ENCODE results near the gene MIEN1. TPM values are rescaled to one million over a fixed set of nuclear protein-coding genes. Genes with fewer than 3 reads are reported as not detected.

Gene MIEN1
- total RNA-seq, 4 donors from 2014 or later, result 33.9 to 60.8 (median 52.5) TPM

DNA sequence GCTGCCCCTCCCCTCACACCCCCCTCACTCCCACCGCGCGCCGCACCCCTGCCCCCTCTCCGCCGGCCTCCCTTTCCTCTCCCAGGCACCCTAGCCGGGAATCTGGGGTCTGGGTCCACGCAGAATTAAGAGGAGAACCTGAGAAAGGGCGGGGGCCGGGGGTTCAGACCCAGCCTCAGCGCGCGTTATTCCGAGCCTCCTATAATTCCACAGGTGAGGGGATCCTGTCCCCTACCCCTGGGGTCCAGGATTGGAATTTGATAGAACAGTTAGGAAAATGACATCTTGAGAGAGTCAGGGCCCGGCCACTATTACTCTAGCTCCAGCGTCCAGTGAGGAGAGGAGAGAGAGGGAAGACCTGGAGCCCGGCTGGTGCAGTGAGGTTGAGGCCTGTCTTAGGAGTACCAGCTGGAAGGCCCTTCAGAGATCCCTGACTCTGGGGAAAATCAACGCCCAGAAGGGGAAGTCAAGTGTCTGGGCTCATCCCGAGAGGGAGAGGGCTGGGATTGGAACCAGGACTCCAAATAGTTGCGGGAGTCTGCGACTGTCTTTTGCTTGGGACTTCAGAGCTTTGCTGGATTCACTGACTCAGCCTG is 24.7 kb upstream of the MIEN1 start:
- DNase-seq (ENCODE audit: low spot score), result no peak
- TF ChIP-seq, protein P1, sequence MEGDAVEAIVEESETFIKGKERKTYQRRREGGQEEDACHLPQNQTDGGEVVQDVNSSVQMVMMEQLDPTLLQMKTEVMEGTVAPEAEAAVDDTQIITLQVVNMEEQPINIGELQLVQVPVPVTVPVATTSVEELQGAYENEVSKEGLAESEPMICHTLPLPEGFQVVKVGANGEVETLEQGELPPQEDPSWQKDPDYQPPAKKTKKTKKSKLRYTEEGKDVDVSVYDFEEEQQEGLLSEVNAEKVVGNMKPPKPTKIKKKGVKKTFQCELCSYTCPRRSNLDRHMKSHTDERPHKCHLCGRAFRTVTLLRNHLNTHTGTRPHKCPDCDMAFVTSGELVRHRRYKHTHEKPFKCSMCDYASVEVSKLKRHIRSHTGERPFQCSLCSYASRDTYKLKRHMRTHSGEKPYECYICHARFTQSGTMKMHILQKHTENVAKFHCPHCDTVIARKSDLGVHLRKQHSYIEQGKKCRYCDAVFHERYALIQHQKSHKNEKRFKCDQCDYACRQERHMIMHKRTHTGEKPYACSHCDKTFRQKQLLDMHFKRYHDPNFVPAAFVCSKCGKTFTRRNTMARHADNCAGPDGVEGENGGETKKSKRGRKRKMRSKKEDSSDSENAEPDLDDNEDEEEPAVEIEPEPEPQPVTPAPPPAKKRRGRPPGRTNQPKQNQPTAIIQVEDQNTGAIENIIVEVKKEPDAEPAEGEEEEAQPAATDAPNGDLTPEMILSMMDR (IDR thresholded peaks at IDR 0.05), result no peak
- ATAC-seq (ENCODE audit: low FRiP score), result no peak

DNA sequence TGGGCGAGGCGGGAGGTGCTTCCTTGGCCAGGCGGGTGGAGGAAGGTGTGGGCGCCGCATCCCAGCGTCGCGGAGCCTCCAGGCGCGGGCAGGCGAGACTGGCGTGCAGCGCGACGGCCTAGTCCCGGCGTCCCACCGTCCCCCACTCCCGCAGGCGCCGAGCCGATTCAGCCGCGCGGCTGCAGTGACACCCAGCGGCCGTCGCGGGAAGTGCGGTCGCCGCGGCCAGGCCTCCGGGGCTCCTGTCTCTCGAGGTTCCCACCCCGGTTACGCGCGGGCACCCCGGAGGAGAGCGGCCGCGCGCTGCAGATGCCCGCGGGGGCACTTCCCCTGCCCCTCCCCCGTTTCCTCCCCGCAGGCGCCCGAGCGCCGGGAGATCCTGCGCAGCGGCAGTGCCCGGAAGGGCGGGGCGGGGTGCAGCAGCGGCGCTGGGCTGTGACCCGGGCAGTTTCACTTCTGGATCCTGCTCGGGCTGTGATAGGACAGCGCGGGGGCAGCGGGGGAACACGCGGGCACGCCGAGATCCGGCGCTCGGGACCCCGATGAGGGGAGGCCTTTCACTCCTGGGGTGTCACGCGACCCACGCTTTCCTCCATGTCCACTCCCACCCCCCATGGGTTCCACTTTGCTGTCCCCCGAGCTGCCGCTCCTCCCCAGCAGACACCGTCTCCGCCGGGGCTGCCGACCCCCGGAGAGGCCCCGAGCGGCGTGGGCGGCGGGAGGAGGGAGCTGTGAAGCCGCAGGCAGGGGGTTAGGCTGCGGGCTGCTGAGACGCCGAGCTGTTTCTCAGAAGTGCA is 24.0 kb upstream of the MIEN1 start:
- TF ChIP-seq, protein P1 (IDR thresholded peaks at IDR 0.05), result peak in 2 of 3 donors; percentile 92 to 94
- peak; percentile 92 for ATAC-seq (ENCODE audit: low FRiP score)
- DNase-seq (ENCODE audit: low spot score), result peak; percentile 65

DNA sequence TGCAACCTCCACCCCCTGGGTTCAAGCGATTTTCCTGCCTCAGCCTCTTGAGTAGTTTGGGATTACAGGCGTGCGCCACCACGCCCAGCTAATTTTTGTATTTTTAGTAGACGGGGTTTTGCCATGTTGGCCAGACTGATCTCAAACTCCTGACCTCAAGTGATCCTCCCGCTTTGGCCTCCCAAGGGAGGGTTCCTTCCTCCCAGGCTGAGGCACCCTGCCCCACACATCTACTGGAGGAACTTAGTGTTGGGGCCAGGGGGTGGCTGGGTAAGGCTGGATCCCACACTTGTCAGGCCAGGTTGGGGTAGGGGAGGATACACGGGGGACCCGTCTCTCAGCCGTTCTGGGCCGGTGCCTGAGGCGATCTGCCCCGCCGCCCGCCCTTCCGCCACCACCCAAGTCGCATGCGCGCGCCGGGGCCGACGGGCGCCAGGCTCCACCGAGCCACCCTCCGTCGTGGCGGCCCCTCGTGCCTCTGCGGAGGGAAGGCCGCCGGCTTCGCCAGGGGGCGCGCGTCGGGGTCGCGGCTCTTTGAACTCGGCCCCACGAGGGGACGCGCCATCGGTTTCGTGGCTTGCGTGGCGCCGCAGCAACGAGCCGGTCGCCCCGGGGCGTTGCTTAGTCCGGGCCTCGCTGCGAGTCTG is 23.3 kb upstream of the MIEN1 start:
- ATAC-seq (ENCODE audit: low FRiP score), result peak; percentile 1
- DNase-seq (ENCODE audit: low spot score), result no peak
- TF ChIP-seq, protein P1 (IDR thresholded peaks at IDR 0.05), result no peak

DNA sequence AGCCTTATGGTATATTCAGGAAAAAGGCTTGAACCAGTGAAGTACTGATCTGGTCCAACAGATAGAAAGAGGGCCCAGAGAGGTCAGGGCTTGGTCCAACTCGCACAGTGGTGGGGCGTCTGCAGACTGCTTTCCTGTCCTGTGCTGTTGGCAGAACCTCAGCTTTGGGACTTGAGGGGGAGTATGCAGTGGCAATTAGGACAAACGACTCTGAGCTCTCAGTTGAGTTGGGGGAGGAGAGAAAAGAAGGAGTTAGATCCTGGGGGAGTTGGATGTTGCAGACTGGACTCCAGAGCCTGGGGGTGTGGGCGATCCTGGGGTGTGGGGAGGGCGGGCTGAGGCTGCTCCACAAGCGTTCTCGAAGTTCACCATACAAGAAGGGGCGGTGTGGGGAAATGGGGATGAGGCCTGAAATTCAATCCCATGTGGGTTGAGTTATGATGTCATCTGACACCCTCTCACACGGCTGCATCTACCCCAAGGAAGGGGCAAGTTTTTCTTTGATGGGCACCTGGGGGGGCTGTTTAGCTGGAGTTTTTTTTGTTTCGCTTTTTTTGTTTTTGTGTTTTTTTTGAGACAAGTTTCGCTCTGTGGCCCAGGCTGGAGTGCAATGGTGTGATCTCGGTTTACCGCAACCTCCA is 22.0 kb upstream of the MIEN1 start:
- DNase-seq (ENCODE audit: low spot score) (no peak), ATAC-seq (ENCODE audit: low FRiP score) (no peak)
- TF ChIP-seq, protein P1 (IDR thresholded peaks at IDR 0.05), result no peak

DNA sequence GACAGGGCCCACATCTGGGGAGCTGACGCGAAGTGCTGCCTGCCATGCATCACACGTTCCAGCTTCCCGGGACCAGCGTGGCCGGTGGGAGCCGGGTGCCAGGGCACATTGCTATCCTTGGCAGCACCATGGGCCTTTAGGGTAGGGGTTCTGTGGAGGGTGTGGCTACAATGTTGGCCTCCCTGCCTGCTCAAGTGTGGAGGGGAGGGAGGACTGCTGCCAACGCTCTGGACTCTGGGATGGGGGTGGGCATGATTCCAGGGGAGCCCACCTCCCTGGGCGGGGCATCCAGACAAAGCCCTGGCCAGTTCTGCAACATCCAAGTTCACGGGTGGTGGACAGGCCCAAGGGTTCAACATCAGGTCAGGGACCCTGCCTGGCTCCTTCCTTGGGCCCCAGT is 21.3 kb upstream of the MIEN1 start:
- DNase-seq (ENCODE audit: low spot score), result no peak
- ATAC-seq (ENCODE audit: low FRiP score), result no peak
- TF ChIP-seq, protein P1 (IDR thresholded peaks at IDR 0.05), result no peak

DNA sequence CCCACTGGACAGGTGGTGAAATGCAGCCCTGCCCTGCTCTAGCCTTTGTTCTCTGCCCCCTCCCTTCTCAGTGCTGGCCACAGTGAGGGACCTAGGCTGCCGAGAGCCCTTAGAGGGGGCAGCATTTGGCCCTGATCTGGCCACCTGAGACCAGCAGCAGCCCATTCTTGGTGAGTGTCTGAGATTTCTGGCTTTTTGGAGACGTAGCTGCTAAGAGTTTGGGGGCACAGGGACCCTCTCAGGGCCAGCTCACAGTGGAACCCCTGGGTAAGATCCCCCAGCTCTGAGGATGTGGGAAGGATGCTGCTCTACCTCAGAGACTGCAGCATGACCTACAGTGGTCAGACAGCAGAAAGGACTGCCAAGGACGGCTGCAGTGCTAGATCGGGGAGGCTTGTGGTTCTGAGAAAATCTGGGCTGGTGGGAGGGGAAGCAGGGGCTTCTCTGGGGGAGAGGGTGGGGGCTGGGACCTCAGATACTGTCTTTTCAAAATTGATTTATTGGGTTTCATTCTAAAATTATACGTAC is 20.7 kb upstream of the MIEN1 start:
- no peak for ATAC-seq (ENCODE audit: low FRiP score)
- TF ChIP-seq, protein P1 (IDR thresholded peaks at IDR 0.05), result no peak
- no peak for DNase-seq (ENCODE audit: low spot score)

All from omental fat pad (tissue), 4 donors.